GM12872 (cell line): ENCODE measurements around the gene CRACR2A.

Experiments used
- CTCF ChIP-seq: IDR thresholded peaks from 3 replicates; pipeline ENCODE4 v1.5.1; 2011; ENCODE audit warnings: low read depth, mild to moderate bottlenecking, low read length, moderate library complexity; ENCODE audit not compliant: insufficient read depth

CRACR2A gene

GRCh38 chr12:3565985-3566384, 186.9 kb downstream of the CRACR2A start:
- TF ChIP-seq CTCF: no peak
